Measurements from ENCODE around the gene FAM72D. TPM values are rescaled to one million over a fixed set of nuclear protein-coding genes. Genes with fewer than 3 reads are reported as not detected.

Gene FAM72D
- 0.66 TPM for total RNA-seq

GRCh38 chr1:145095284-145096057, at the start of gene FAM72D, which contains the start of gene SRGAP2B:
FAM72D (plus strand) TSS chr1:145095974; CDS start chr1:145096848, 874 bp downstream.
SRGAP2B (minus strand) TSS chr1:145095328; CDS start chr1:145092901, 2,427 bp downstream.

Other genes starting within 250 kb of the FAM72D start
- 38.2 TPM for gene SRGAP2B, start 646 bp upstream of the FAM72D start, total RNA-seq
- not detected for gene PPIAL4D, start 146.2 kb downstream of the FAM72D start, total RNA-seq